Hepatocyte (in vitro differentiated cells): Measurements from ENCODE around the gene PLAAT5. TPM values are rescaled to one million over a fixed set of nuclear protein-coding genes. Genes with fewer than 3 reads are reported as not detected.
"Not testable (repeated sequence)": the region's sequence is repeated elsewhere in the genome, so short reads cannot be mapped to it uniquely, and the experiment has no call there.

Experiments
- DNase-seq: peaks from one replicate; pipeline ENCODE4 v3.0.0-alpha.2; 2016; ENCODE audit warnings: low spot score
- H2AFZ ChIP-seq: fragments of 200-600 bp; sonication (generic); 2 replicates; pipeline ENCODE4 v1.6.0; 2016; ENCODE audit warnings: antibody characterized with exemption, mild to moderate bottlenecking
- H3K27ac ChIP-seq: fragments of 200-600 bp; sonication (generic); 2 replicates; pipeline ENCODE4 v1.5.1; 2016; ENCODE audit warnings: mild to moderate bottlenecking
- H3K27me3 ChIP-seq: fragments of 200-600 bp; sonication (generic); 2 replicates; pipeline ENCODE4 v1.6.1; 2016
- H3K36me3 ChIP-seq: fragments of 200-600 bp; sonication (generic); replicated peaks from 2 replicates; pipeline ENCODE4 v1.5.1; 2016; ENCODE audit warnings: low read depth; ENCODE audit not compliant: insufficient read depth
- H3K4me1 ChIP-seq: fragments of 200-600 bp; sonication (generic); 2 replicates; pipeline ENCODE4 v1.5.1; 2016; ENCODE audit warnings: mild to moderate bottlenecking, moderate library complexity; ENCODE audit not compliant: insufficient read depth
- H3K4me2 ChIP-seq: fragments of 200-600 bp; sonication (generic); 2 replicates; pipeline ENCODE4 v1.6.0; 2016
- H3K4me3 ChIP-seq: fragments of 200-600 bp; sonication (generic); 2 replicates; pipeline ENCODE4 v1.5.1; 2016; ENCODE audit warnings: mild to moderate bottlenecking
- H3K79me2 ChIP-seq: fragments of 200-600 bp; sonication (generic); 2 replicates; pipeline ENCODE4 v1.6.0; 2017; ENCODE audit warnings: mild to moderate bottlenecking
- H3K9me2 ChIP-seq: fragments of 200-600 bp; sonication (generic); replicated peaks from 2 replicates; pipeline ENCODE4 v1.6.0; 2017; ENCODE audit warnings: mild to moderate bottlenecking; ENCODE audit not compliant: insufficient read depth
- H3K9me3 ChIP-seq: fragments of 200-600 bp; sonication (generic); 2 replicates; pipeline ENCODE4 v1.5.1; 2016; ENCODE audit warnings: low read depth, mild to moderate bottlenecking
- H4K20me1 ChIP-seq: fragments of 200-600 bp; sonication (generic); 2 replicates; pipeline ENCODE4 v1.6.0; 2016; ENCODE audit warnings: mild to moderate bottlenecking; ENCODE audit not compliant: insufficient read depth, poor library complexity, severe bottlenecking
- CTCF ChIP-seq: fragments of 200-600 bp; sonication (generic); IDR thresholded peaks from 2 replicates; pipeline ENCODE4 v1.5.1; 2016; ENCODE audit warnings: antibody characterized with exemption, mild to moderate bottlenecking; ENCODE audit not compliant: poor library complexity
- EZH2 ChIP-seq: fragments of 200-600 bp; sonication (generic); IDR thresholded peaks from 2 replicates; pipeline ENCODE4 v1.6.1; 2016; ENCODE audit warnings: antibody characterized with exemption, mild to moderate bottlenecking, borderline replicate concordance
- EZH2phosphoT487 ChIP-seq: fragments of 200-600 bp; sonication (generic); IDR thresholded peaks from one replicate; pipeline ENCODE4 v1.6.1; 2018; ENCODE audit warnings: antibody characterized with exemption, mild to moderate bottlenecking, low read depth, moderate library complexity; ENCODE audit not compliant: unreplicated experiment, severe bottlenecking
- WGBS: methylation state at CpG from one replicate; pipeline ENCODE4 v1.1.6; 2016; ENCODE audit warnings: low lambda C conversion rate; ENCODE audit errors: missing lambda C conversion rate; 5-methylcytosine and 5-hydroxymethylcytosine counted together
- polyA plus RNA-seq: library from polyadenylated mRNA; unstranded; fragments of >200 nt; fragmentation: Nextera tagmentation; extraction: Ambion mirVana; gene quantifications from 2 replicates; pipeline ENCODE4 v1.2.1, GENCODE V29; 2016
- total RNA-seq: library from RNA; depleted of rRNA; stranded (reverse); fragments of >200 nt; gene quantifications from 2 replicates; pipeline ENCODE4 v1.2.3, GENCODE V29; 2014

PLAAT5 gene
- total and polyA plus RNA-seq, 2 experiments from 2014 or later = 0.95 to 1.6 TPM

GRCh38 chr11:63443714-63444113 lies 47.3 kb downstream of the PLAAT5 start:
- no peak overlapping the region for H2AFZ ChIP-seq
- no peaks in the 10 kb centered on the region for H4K20me1 ChIP-seq
- no peaks in the 10 kb centered on the region for H3K9me2 ChIP-seq
- no peak overlapping the region for H3K27ac ChIP-seq
- H3K36me3 ChIP-seq = no peaks in the 10 kb centered on the region
- no peaks in the 10 kb centered on the region for H3K4me1 ChIP-seq
- WGBS = 63% methylated on average over 1 of the region's 1 CpG
- no peak for DNase-seq
- H3K4me3 ChIP-seq = no peak overlapping the region
- H3K79me2 ChIP-seq = no peaks in the 10 kb centered on the region
- no peaks in the 10 kb centered on the region for H3K9me3 ChIP-seq
- no peak overlapping the region for H3K4me2 ChIP-seq
- no peaks in the 10 kb centered on the region for H3K27me3 ChIP-seq
- TF ChIP-seq EZH2phosphoT487 = no peak

DNA sequence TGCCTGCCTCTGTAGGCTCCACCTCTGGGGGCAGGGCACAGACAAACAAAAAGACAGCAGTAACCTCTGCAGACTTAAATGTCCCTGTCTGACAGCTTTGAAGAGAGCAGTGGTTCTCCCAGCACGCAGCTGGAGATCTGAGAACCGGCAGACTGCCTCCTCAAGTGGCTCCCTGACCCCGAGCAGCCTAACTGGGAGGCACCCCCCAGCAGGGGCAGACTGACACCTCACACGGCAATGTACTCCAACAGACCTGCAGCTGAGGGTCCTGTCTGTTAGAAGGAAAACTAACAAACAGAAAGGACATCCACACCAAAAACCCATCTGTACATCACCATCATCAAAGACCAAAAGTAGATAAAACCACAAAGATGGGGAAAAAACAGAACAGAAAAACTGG lies 55.1 kb downstream of the PLAAT5 start:
- H2AFZ ChIP-seq, H4K20me1 ChIP-seq, H3K4me1 ChIP-seq, H3K36me3 ChIP-seq, H3K9me3 ChIP-seq, H3K27ac ChIP-seq, H3K79me2 ChIP-seq, H3K27me3 ChIP-seq, DNase-seq, H3K4me3 ChIP-seq, H3K9me2 ChIP-seq, H3K4me2 ChIP-seq: not testable (repeated sequence)
- WGBS = 19% methylated on average over 4 of the region's 4 CpGs

DNA sequence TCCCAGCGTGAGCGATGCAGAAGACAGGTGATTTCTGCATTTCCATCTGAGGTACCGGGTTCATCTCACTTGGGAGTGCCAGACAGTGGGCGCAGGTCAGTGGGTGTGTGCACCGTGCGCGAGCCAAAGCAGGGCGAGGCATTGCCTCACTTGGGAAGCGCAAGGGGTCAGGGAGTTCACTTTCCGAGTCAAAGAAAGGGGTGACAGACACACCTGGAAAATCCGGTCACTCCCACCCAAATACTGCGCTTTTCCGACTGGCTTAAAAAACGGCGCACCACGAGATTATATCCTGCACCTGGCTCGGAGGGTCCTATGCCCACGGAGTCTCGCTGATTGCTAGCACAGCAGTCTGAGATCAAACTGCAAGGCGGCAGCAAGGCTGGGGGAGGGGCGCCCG lies 55.6 kb downstream of the PLAAT5 start:
- not testable (repeated sequence) for H3K4me1 ChIP-seq, H3K9me2 ChIP-seq, H3K79me2 ChIP-seq, H3K27me3 ChIP-seq, DNase-seq, H3K27ac ChIP-seq, H3K36me3 ChIP-seq, H3K9me3 ChIP-seq, H3K4me2 ChIP-seq, H2AFZ ChIP-seq, H3K4me3 ChIP-seq, H4K20me1 ChIP-seq
- 78% methylated on average over 22 of the region's 22 CpGs for WGBS

GRCh38 chr11:63430731-63431130 lies 60.2 kb downstream of the PLAAT5 start:
- not testable (repeated sequence) for H3K4me3 ChIP-seq, H3K27ac ChIP-seq, H3K4me2 ChIP-seq, H3K36me3 ChIP-seq, H3K27me3 ChIP-seq, H3K9me2 ChIP-seq, H3K9me3 ChIP-seq, H3K79me2 ChIP-seq, H3K4me1 ChIP-seq, H2AFZ ChIP-seq, H4K20me1 ChIP-seq, DNase-seq
- 80% methylated on average over 2 of the region's 2 CpGs for WGBS

GRCh38 chr11:63427971-63428508 lies 62.9 kb downstream of the PLAAT5 start:
- H2AFZ ChIP-seq = no peak overlapping the region

More at GRCh38 chr11:63427971-63428508, 62.9 kb downstream of the PLAAT5 start:
- H4K20me1 ChIP-seq = no peaks in the 10 kb centered on the region
- H3K9me2 ChIP-seq = no peaks in the 10 kb centered on the region
- DNase-seq = no peak
- 98% methylated on average over 2 of the region's 2 CpGs for WGBS
- no peak overlapping the region for H3K4me3 ChIP-seq
- no peaks in the 10 kb centered on the region for H3K9me3 ChIP-seq
- H3K36me3 ChIP-seq = no peaks in the 10 kb centered on the region
- no peaks in the 10 kb centered on the region for H3K79me2 ChIP-seq
- H3K27me3 ChIP-seq = no peaks in the 10 kb centered on the region
- no peak for TF ChIP-seq EZH2phosphoT487
- TF ChIP-seq EZH2 = no peak
- TF ChIP-seq CTCF = no peak
- H3K4me2 ChIP-seq = no peak overlapping the region
- H3K4me1 ChIP-seq = no peaks in the 10 kb centered on the region
- no peak overlapping the region for H3K27ac ChIP-seq
